Activated T-cell treated with anti-CD3 and anti-CD28 coated beads for 48 hours (primary cell): ENCODE results near the gene JMY.

ENCODE experiments used
- DNase-seq: peaks from one replicate; pipeline ENCODE4 v3.0.0-alpha.2; 2020; ENCODE audit warnings: low read depth

JMY gene

DNA sequence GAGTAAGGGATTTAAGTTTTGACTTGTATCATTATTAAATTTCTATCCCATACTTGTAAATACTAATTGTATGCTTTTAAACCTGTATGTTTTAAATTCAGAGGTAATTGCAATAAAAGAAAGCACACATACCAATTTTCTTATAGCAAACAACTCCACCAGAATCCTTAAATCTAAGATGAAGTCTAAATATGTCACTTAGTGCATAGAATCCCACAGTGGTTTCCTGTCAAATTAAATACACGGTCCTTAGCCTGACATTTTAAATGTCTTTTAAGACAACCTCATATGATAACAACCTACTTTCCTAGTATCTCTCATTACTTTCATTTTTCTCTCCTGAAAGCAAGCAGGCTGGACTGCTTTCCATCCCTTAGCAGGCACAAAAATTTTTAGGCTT is 52.0 kb downstream of the JMY start:
- DNase-seq = no peak

DNA sequence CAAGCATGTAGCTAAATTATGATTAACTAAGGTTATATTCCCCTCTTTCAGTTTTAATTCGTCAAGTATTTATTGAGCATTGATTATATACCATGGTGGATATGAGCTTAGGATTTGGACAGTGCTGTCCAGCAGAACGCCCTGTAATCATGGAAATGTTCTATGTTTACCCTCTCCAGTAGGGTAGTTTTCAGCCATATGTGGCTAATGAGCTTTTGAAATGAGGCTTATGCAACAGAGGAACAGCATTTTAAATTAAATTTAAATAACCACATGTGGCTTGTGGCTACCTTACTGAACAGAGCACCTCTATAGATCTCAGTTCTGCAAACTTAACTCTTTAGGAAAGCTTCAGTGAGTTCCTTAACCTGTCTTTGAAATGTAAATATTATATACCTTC is 59.1 kb downstream of the JMY start:
- DNase-seq = no peak

DNA sequence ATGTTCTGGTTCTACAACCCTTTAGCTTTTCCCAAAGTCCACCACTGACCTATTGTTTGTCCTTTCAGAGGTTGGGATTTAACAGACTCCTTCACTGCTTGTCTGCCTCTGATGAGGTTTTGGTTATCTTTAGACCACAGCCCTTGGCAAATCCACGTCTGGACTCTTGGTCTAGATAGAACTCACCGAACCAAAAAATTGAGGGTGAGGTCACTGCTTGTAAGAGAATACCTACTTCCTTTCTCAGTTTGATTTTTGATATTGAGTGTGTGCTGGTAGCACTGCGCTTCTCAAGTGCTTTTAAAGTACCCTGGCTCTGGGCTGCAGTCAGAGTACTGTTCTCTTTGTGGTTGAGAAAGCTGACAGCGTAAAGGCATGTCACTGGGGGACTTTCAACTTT is 61.7 kb downstream of the JMY start:
- DNase-seq = no peak

DNA sequence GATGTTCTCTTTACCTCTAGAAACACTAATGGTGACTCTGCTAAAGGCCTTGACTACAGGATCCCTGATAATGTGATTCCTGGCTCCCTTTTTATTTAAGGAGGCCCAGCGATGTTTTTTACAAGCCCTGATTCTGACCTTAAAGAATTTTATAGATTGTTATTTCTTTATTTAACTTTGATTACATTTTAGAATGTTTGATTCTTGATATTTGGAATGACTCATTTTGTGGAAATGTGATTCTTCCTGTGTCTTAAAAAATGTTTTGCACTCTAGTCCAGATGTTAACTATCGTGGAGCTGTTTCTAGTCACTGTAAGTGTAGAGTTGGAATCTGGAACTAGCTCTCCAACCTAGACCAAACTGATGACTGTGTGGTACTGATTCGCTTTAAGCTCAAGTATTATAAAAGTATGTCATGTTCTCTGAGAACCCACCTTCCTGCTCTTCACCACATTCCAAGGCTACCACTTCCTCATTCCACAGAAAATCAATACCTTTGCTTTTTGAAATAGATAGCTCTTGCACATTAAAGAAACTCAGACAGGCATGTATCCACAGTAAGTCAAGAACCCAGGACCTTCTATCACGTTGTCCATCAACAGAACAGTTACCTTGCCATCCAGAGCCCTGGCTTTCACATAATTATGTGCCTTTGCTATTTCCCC is 65.2 kb downstream of the JMY start:
- no peak for DNase-seq

DNA sequence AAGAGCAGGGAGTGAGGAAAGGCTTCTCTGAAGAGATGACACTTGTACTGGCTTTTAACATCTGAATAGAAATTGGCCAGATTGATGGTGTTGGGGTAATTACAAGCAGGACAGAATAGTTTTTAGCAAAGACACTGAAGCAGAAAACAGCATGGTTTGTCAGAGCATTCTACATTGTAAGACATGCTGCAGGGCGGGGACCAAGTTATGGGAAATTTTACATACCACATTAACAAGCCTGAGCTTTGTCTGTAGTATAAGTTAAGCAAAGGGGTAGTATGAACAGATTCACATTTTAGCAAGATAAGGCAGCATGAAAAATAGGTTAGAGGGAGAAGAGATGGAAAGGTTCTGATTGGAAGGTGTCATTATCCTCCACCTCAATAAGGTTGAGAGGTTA is 66.5 kb downstream of the JMY start:
- DNase-seq = no peak

DNA sequence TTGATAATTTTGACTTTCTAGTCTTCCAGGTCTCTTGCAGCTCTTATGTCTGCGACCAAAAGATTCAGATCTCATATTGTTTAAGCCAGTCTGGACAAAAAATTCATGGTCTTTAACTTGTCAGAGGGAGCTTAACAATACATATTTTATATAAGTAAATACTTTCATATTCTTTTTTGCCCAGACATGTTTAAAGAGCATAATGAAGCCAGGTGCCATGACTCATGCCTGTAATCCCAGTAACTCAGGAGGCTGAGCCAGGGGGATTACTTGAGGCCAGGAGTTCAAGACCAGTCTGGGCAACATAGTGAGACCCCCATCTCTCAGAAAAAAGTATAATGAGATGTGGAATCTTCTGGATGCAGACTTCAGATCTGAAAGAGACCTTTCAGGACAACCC is 69.8 kb downstream of the JMY start:
- no peak for DNase-seq

DNA sequence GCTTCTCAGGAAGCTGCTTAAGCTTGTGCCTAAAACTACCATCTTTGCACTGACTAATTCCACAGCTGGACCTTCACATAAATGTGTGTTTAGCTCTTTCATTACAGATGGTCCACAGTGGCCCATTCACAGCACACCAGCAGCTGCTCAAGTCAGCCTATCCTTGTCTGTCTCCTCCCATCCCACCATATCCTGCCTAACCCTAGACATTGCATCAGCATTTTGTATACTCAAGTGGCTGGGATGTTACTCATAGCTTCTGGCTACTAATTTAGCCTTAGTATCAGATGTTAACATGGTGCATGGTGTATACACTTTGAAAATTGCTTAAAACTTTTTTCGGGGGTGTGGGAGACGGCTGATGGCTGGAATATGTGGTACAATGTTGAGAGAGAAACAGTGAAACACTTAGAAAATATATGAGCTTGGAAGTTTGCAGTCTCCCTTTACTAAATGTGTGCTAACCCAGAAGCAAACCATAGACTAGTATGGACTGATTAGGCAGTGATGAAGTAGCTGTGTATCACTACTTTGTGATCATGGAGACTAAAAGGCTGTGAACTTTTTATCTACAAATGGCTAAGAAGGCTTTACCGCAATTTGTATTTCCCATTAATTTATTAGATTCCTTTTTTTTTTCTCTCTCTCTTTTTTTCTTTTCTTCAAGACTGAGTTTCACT is 83.1 kb downstream of the JMY start:
- DNase-seq = no peak

DNA sequence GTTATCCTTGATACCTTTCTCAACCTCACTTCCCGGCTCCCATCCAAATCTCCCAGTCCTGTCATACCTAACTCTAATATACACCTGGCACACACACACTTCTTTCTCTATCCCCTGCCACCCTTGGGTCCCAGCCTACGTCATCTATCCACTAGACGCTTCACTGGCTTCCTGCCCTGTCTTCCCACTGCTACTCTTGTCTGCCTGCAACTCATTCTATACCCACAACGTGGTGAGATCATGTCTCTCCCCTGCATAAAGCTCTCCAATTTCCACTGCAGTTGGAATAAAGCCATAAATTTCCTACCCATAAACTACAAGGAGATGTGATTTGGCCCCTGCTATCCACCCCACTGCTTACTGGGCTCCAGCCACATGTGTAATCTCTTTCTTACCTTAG is 93.5 kb downstream of the JMY start:
- DNase-seq = no peak

DNA sequence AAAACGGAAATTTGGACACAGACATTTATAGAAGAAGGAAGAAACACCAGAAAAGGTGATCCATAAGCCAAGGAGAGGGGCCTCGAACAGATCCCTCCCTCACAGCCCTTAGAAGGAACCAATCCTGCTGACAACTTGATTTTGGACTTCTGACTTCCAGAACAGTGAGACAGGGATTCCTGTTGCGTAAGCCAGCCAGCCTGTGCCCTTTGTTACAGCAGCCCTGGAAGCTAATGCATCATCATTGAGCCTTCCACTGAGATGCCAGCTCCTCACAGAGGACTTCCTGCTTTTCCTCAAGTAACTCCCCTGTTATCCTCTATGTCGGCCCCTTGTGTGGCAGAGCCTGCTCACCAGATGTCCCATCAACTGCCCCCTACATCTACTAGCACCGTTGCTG is 94.1 kb downstream of the JMY start:
- DNase-seq = no peak

DNA sequence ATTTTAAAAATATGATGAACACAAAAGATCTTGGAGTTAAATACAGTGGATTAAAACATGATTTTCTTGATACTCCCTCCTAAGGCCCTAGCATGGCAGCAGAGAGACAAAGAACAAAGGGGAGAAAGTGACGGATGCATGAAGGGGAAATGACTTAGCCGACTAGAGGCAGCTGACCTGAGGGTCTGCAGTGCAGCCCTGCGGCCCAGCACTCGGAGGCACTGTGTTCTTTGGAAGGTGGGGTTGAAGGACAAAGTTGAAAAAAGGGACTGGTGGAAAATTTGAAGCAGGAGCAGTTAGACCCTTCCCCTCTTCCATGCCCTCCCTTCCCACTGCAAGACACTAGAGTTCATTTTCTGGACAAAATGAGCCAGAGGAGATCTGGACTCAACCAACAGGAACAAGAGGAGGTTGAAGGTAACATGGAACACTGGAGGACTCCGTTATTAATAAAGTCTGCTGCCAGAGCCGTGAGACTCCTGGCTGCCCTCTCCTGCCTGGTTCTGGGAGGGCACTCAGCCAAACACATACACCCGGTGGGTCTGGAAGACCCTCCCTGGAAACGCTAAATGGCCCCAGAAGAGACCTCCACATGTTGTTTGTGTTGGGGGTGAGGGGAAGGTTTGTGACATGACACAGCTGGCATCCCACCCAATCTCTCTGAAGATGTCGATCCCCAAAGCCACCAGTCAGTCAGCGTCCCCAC is 98.1 kb downstream of the JMY start:
- DNase-seq = no peak

DNA sequence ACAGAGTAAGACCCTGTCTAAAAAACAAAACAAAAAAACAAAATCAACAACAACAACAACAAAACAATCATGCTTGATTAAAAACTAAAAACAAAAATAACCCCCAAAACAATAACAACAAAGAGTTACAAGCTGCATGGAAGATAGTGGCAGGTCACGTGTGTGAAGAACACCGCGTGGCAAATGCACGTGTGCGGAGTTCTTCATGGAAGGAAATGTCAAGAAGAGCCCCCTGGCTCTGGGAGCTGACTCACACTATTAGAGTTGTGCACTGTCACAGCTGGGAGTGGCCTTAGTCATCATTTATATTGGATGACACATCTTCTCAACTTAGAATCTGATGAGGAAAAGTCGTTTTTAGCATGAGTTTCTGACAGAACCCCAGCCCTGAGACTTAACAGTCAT is 110.5 kb downstream of the JMY start:
- no peak for DNase-seq

DNA sequence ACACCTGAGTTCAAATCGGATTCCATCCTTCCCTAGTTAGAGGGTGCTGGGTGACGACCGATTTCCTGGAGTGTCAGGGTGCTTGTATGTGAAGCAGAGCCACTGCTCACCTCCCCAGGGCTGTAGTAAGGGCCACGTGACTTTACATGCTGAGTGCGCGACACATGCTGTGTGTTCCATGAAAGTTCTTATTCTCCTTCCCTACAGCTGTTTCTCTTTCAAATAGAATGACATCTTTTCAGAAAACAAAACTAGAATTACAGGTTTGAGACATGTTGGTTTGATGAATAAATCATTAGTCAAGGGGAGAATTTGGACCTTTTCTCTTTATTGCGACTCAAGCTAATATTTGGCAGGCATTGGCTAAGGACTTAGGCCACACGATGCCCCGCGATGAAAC is 113.1 kb downstream of the JMY start:
- DNase-seq = no peak

DNA sequence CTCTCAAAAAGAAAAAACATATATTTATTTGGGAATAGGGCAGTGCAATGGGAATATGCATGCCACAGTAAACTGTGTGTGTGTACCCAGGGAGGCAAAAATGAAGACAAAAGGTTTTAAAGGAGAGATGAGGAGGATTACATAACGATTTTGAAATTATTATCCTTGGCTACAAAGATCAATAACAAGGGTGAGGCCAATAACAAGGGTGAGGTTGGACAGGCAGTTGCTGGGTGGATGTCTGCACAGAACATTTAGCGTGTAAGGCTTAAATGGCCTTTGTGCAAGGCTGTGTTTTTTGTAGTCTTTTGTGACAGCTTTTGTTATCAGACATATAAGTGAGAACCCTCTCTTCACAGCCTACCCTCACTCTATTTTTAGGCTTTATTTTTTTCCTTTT is 114.0 kb downstream of the JMY start:
- DNase-seq = no peak

DNA sequence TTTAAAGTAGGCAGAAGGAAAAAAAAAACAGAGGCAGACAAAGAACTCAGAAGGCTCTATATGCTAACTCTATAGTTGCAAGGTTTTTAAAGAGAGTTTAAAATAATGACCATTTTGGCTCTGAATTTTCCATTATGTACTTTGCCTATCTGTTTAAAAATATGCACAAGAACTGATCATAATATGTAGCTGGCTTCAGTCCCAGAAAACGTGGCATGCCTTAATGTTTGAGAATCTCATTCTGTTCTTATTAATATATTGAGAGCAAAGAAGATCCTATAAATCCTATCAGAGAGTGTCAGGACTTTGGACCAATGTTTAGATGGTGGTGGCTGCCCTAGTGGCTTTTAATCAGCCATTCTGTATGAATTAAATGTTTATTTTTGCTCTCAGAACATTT is 121.5 kb downstream of the JMY start:
- no peak for DNase-seq
